Upper lobe of left lung (tissue), 4 donors: ENCODE results near the gene SYT9.

Source experiments
- CTCF ChIP-seq, 6 experiments: fragments of 450-650 bp in 4 of 6; fragments of 200-600 bp in 2 of 6; sonication (generic) in 2 of 6; IDR thresholded peaks; one replicate each; pipeline ENCODE4 v1.5.1; 2016 to 2019; ENCODE audit warnings: antibody characterized with exemption in 6 of 6
- POLR2A ChIP-seq, 4 donors: fragments of 450-650 bp; IDR thresholded peaks; one replicate each; pipeline ENCODE4 v1.5.1; 2016 to 2017; ENCODE audit warnings: antibody characterized with exemption in 4 of 4, mild to moderate bottlenecking in 2 of 4

- TF ChIP-seq POLR2A (IDR thresholded peaks at IDR 0.05) (no peak), CTCF (IDR thresholded peaks at IDR 0.05) (no peak)
These were observed 235.1 kb downstream of the SYT9 start for GRCh38 chr11:7486781-7487140.
